IMR-90 (cell line): Measurements from ENCODE around the gene MAGED1. TPM values are rescaled to one million over a fixed set of nuclear protein-coding genes. Genes with fewer than 3 reads are reported as not detected.

ENCODE experiments used
- ATAC-seq: fragments of 200-7000 bp; cut with Tn5 transposase; 2 replicates; pipeline ENCODE4 v1.9.1; 2020; ENCODE audit warnings: low read depth, mild to moderate bottlenecking, moderate library complexity
- BruUV-seq: library from RNA; stranded (reverse); fragments of 400-500 nt; replicated peaks from 2 replicates; lab custom pipeline; 2021; lab: Mats Ljungman, UMichigan
- CTCF ChIA-PET: fragments of 300-600 bp; formaldehyde crosslinking; extraction: SDS; loops from one replicate; lab custom pipeline; 2021; ENCODE audit warnings: antibody characterized with exemption; lab: Yijun Ruan, JAX
- POLR2A ChIA-PET: fragments of 300-600 bp; sonication (Branson Sonifier 250); formaldehyde crosslinking; loops from one replicate; lab custom pipeline; 2022; ENCODE audit warnings: antibody characterized with exemption; ENCODE audit not compliant: unreplicated experiment; lab: Charles Lee
- DNase-seq: peaks from one replicate; pipeline ENCODE4 v3.0.0; 2013
- H2AFZ ChIP-seq: replicated peaks from 2 replicates; pipeline ENCODE3; 2013; ENCODE audit warnings: low read length, mild to moderate bottlenecking; ENCODE audit not compliant: poor library complexity
- H2AK5ac ChIP-seq: 2 replicates; pipeline ENCODE4 v1.6.1; 2013; ENCODE audit warnings: low read depth, low read length, inconsistent platforms
- H2AK9ac ChIP-seq: replicated peaks from 2 replicates; pipeline ENCODE3; 2013; ENCODE audit warnings: mild to moderate bottlenecking, low read depth, low read length, moderate library complexity; ENCODE audit not compliant: poor library complexity
- H2BK120ac ChIP-seq: 2 replicates; pipeline ENCODE4 v1.6.1; 2013; ENCODE audit warnings: low read depth, low read length, inconsistent platforms
- H2BK15ac ChIP-seq: 3 replicates; pipeline ENCODE4 v1.6.1; 2013; ENCODE audit warnings: low read depth, low read length, inconsistent platforms
- H2BK20ac ChIP-seq: 2 replicates; pipeline ENCODE4 v1.6.1; 2013; ENCODE audit warnings: low read depth, mild to moderate bottlenecking, inconsistent platforms, low read length, moderate library complexity
- H2BK5ac ChIP-seq: 2 replicates; pipeline ENCODE4 v1.6.1; 2013; ENCODE audit warnings: mild to moderate bottlenecking, low read depth, low read length, inconsistent platforms; ENCODE audit not compliant: poor library complexity, severe bottlenecking
- H3K14ac ChIP-seq: replicated peaks from 2 replicates; pipeline ENCODE4 v1.6.1; 2013; ENCODE audit warnings: low read depth, low read length, inconsistent platforms
- H3K18ac ChIP-seq: 2 replicates; pipeline ENCODE4 v1.6.1; 2013; ENCODE audit warnings: low read depth, low read length, control low read depth
- H3K23ac ChIP-seq: 2 replicates; pipeline ENCODE4 v1.6.1; 2013; ENCODE audit warnings: low read depth, low read length, inconsistent platforms
- H3K27ac ChIP-seq: 2 replicates; pipeline ENCODE4 v1.5.1; 2013; ENCODE audit warnings: mild to moderate bottlenecking, control low read depth, low read length; ENCODE audit not compliant: insufficient read depth
- H3K27me3 ChIP-seq: 2 replicates; pipeline ENCODE4 v1.6.1; 2013; ENCODE audit warnings: low read length; ENCODE audit not compliant: control insufficient read depth, insufficient read depth
- H3K36me3 ChIP-seq: 2 replicates; pipeline ENCODE4 v1.6.1; 2013; ENCODE audit warnings: low read length, mixed read lengths; ENCODE audit not compliant: control insufficient read depth, insufficient read depth
- H3K4ac ChIP-seq: 2 replicates; pipeline ENCODE4 v1.6.1; 2013; ENCODE audit warnings: low read depth, low read length, inconsistent platforms
- H3K4me1 ChIP-seq: 2 replicates; pipeline ENCODE4 v1.6.1; 2013; ENCODE audit warnings: low read length, mixed read lengths; ENCODE audit not compliant: control insufficient read depth, insufficient read depth
- H3K4me2 ChIP-seq: 2 replicates; pipeline ENCODE4 v1.6.1; 2013; ENCODE audit warnings: low read depth, mild to moderate bottlenecking, control low read depth, low read length, moderate library complexity
- H3K4me3 ChIP-seq: 2 replicates; pipeline ENCODE4 v1.5.1; 2013; ENCODE audit warnings: low read depth, mild to moderate bottlenecking, control low read depth, low read length, moderate library complexity; ENCODE audit not compliant: insufficient read depth
- H3K56ac ChIP-seq: 2 replicates; pipeline ENCODE4 v1.6.1; 2013; ENCODE audit warnings: low read length, inconsistent platforms; ENCODE audit not compliant: insufficient read depth; ENCODE audit errors: extremely low read depth
- H3K79me1 ChIP-seq, 2 experiments: 2 replicates each; pipeline ENCODE4 v1.6.1; 2013; ENCODE audit warnings: low read length in 2 of 2, inconsistent platforms in 1 of 2, low read depth in 1 of 2
- H3K9ac ChIP-seq: 2 replicates; pipeline ENCODE4 v1.6.1; 2013; ENCODE audit warnings: low read depth, low read length, control low read depth
- H3K9me1 ChIP-seq: 2 replicates; pipeline ENCODE4 v1.6.1; 2013; ENCODE audit warnings: low read length, inconsistent platforms; ENCODE audit not compliant: insufficient read depth
- H3K9me3 ChIP-seq: 2 replicates; pipeline ENCODE4 v1.6.1; 2013; ENCODE audit warnings: low read length; ENCODE audit not compliant: control insufficient read depth, insufficient read depth
- H4K20me1 ChIP-seq: 2 replicates; pipeline ENCODE4 v1.6.1; 2013; ENCODE audit warnings: low read length, inconsistent platforms; ENCODE audit not compliant: insufficient read depth
- H4K5ac ChIP-seq: 2 replicates; pipeline ENCODE4 v1.6.1; 2013; ENCODE audit warnings: mild to moderate bottlenecking, low read depth, low read length, control low read depth
- H4K8ac ChIP-seq, 2 experiments: 2 replicates each; pipeline ENCODE4 v1.6.1; 2013; ENCODE audit warnings: low read depth in 2 of 2, low read length in 2 of 2, control low read depth in 1 of 2, inconsistent platforms in 1 of 2
- H4K91ac ChIP-seq: 2 replicates; pipeline ENCODE4 v1.6.1; 2013; ENCODE audit warnings: low read depth, low read length, inconsistent platforms; ENCODE audit not compliant: insufficient read depth
- CEBPB ChIP-seq: IDR thresholded peaks from 2 replicates; pipeline ENCODE4 v1.6.1; 2012; ENCODE audit warnings: low read depth, low read length, improper control_type of control experiment
- CTCF ChIP-seq: conservative IDR thresholded peaks from 2 replicates; pipeline ENCODE4 v1.5.1; 2012; ENCODE audit warnings: mild to moderate bottlenecking, low read depth, low read length, improper control_type of control experiment
- ELK1 ChIP-seq: fragments of 150-350 bp; IDR thresholded peaks from 2 replicates; pipeline ENCODE4 v1.6.1; 2016; ENCODE audit warnings: low read depth, mild to moderate bottlenecking, low read length, moderate library complexity, borderline replicate concordance
- RAD21 ChIP-seq: IDR thresholded peaks from 2 replicates; pipeline ENCODE4 v1.6.1; 2012; ENCODE audit warnings: low read length, improper control_type of control experiment
- RCOR1 ChIP-seq: IDR thresholded peaks from 2 replicates; pipeline ENCODE4 v1.6.1; 2012; ENCODE audit warnings: mild to moderate bottlenecking, low read length, improper control_type of control experiment; ENCODE audit not compliant: insufficient replicate concordance
- WGBS, 2 experiments: methylation state at CpG; one replicate each; pipeline versions ENCODE4 v1.1.5 to v1.1.7; 2013; ENCODE audit warnings: missing lambda C conversion rate in 2 of 2; ENCODE audit not compliant: insufficient read length in 1 of 2; ENCODE audit errors: extremely low coverage in 2 of 2; 5-methylcytosine and 5-hydroxymethylcytosine counted together
- dilution Hi-C: fragments of 300-500 bp; cut with HindIII; formaldehyde crosslinking; loops from one replicate; pipeline ENCODE4 v1.14.3; 2018; ENCODE audit warnings: low sequenced_read_pairs; ENCODE audit not compliant: unreplicated experiment
- in situ Hi-C: fragments of 300-500 bp; cut with MboI; formaldehyde crosslinking; loops from 3 replicates; pipeline ENCODE4 v1.14.3; 2019; ENCODE audit warnings: low sequenced_read_pairs, inconsistent platforms, mixed read lengths
- intact Hi-C: fragments of 100-400 bp; cut with micrococcal nuclease; formaldehyde crosslinking; loops from 2 replicates; pipeline ENCODE4 v1.10.0; 2022
- polyA plus RNA-seq, 3 experiments: library from polyadenylated mRNA; depleted of rRNA; stranded (reverse); fragments of >200 nt; gene quantifications; 2 replicates each; pipeline ENCODE4 v1.2.3, GENCODE V29; 2012; ENCODE audit warnings: low replicate concordance in 1 of 3
- total RNA-seq: library from RNA; depleted of rRNA; stranded (reverse); fragments of >200 nt; gene quantifications from 2 replicates; pipeline ENCODE4 v1.2.3, GENCODE V29; 2012

MAGED1 gene
- total and polyA plus RNA-seq, 2 of the 4 experiments (the other 2 are of a cell fraction) = 484 to 552 TPM

- Histone ChIP-seq H4K20me1 (no peaks in the 10 kb centered on the region), H3K9ac (no peak overlapping the region), H4K5ac (no peak overlapping the region), H2BK15ac (no peak overlapping the region), H2AK9ac (no peak overlapping the region), H3K23ac (no peak overlapping the region), H4K91ac (no peak overlapping the region), H3K18ac (no peak overlapping the region), H2AK5ac (no peak overlapping the region), H2BK120ac (no peak overlapping the region), H3K14ac (no peak overlapping the region), H3K4me1 (no peaks in the 10 kb centered on the region), H2AFZ (no peak overlapping the region), H2BK5ac (no peak overlapping the region), H4K8ac (no peak overlapping the region), H3K27ac (no peak overlapping the region), H3K79me1 (no peaks in the 10 kb centered on the region), H3K27me3 (peaks cover 5% of the 10 kb centered on the region), H3K4me2 (no peak overlapping the region), H3K9me1 (no peaks in the 10 kb centered on the region), H3K56ac (no peak overlapping the region), H2BK20ac (no peak overlapping the region), H3K9me3 (no peaks in the 10 kb centered on the region), H3K36me3 (no peaks in the 10 kb centered on the region), H3K4ac (no peak overlapping the region), H3K4me3 (no peak overlapping the region)
- ATAC-seq (no peak), DNase-seq (no peak)
- no TSS peak for BruUV-seq
- ChIA-PET POLR2A (no interaction called here), CTCF (no interaction called here)
- no CpG with 5 or more reads among the region's 2 CpGs for WGBS, 2 experiments
- dilution Hi-C loops = no loop called here
- in situ Hi-C loops = no loop called here
- TF ChIP-seq RCOR1 (no peak), ELK1 (no peak), CTCF (no peak), CEBPB (peak; percentile 23; the same call in 1 of the 2 replicates), RAD21 (no peak)
- intact Hi-C loops = no loop called here
These were observed 24.2 kb downstream of the MAGED1 start for GRCh38 chrX:51917604-51918003.
